GM12878 (cell line): ENCODE measurements around the gene BANP. TPM values are rescaled to one million over a fixed set of nuclear protein-coding genes. Genes with fewer than 3 reads are reported as not detected.

ENCODE experiments used
- ATAC-seq: fragments of 200-7000 bp; cut with Tn5 transposase; 3 replicates; pipeline ENCODE4 v1.9.1; 2020; ENCODE audit warnings: mild to moderate bottlenecking, moderate library complexity
- BruUV-seq: library from RNA; stranded (reverse); fragments of 400-500 nt; replicated peaks from 2 replicates; lab custom pipeline; 2021; lab: Mats Ljungman, UMichigan
- CTCF ChIA-PET: fragments of 300-600 bp; sonication (Branson Sonifier 250); formaldehyde crosslinking; extraction: SDS; loops from one replicate; lab custom pipeline; 2021; ENCODE audit warnings: inconsistent platforms; lab: Yijun Ruan, JAX
- POLR2A ChIA-PET: fragments of 350-600 bp; formaldehyde crosslinking; extraction: SDS; loops from one replicate; lab custom pipeline; 2021; ENCODE audit warnings: inconsistent platforms; lab: Charles Lee
- RAD21 ChIA-PET: fragments of 300-600 bp; sonication (Branson Sonifier 250); formaldehyde crosslinking; loops from one replicate; lab custom pipeline; 2023; ENCODE audit warnings: antibody characterized with exemption; ENCODE audit not compliant: unreplicated experiment; lab: Charles Lee
- SMC1A ChIA-PET: fragments of 300-600 bp; sonication (Branson Sonifier 250); formaldehyde crosslinking; loops from one replicate; lab custom pipeline; 2023; ENCODE audit not compliant: unreplicated experiment, uncharacterized antibody; lab: Charles Lee
- DNase-seq: peaks from one replicate; pipeline ENCODE4 v3.0.0-alpha.2; 2011; ENCODE audit warnings: low read depth, low spot score
- FAIRE-seq: peaks from 3 replicates; lab custom pipeline; 2011; peaks lifted over from hg19 to GRCh38; lab: Jason Lieb, UNC
- H2AFZ ChIP-seq: 2 replicates; pipeline ENCODE4 v1.6.0; 2011; ENCODE audit warnings: low read depth, low read length, control low read depth; ENCODE audit not compliant: control insufficient read depth
- H3K27ac ChIP-seq: 2 replicates; pipeline ENCODE4 v1.5.1; 2011; ENCODE audit warnings: control low read depth; ENCODE audit not compliant: control insufficient read depth, insufficient read depth
- H3K27me3 ChIP-seq, 2 experiments: replicated peaks in 1 of 2; 2 replicates each; pipeline versions ENCODE4 v1.6.0 to v1.6.1; 2011; ENCODE audit warnings: low read length in 1 of 2; ENCODE audit not compliant: control insufficient read depth in 2 of 2, insufficient read depth in 2 of 2
- H3K36me3 ChIP-seq, 2 experiments: 2 replicates each; pipeline ENCODE4 v1.5.1; 2011; ENCODE audit warnings: low read length in 1 of 2; ENCODE audit not compliant: control insufficient read depth in 2 of 2, insufficient read depth in 2 of 2
- H3K4me1 ChIP-seq: 2 replicates; pipeline ENCODE4 v1.6.1; 2011; ENCODE audit warnings: mild to moderate bottlenecking, low read length, moderate library complexity, mixed read lengths; ENCODE audit not compliant: control insufficient read depth, insufficient read depth
- H3K4me2 ChIP-seq: 2 replicates; pipeline ENCODE4 v1.6.0; 2011; ENCODE audit warnings: control low read depth; ENCODE audit not compliant: control insufficient read depth, insufficient read depth
- H3K4me3 ChIP-seq: fragments of 200-600 bp; sonication (generic); 2 replicates; pipeline ENCODE4 v1.5.1; 2016
- H3K79me2 ChIP-seq: 2 replicates; pipeline ENCODE4 v1.6.0; 2011; ENCODE audit warnings: low read length; ENCODE audit not compliant: control insufficient read depth, insufficient read depth
- H3K9ac ChIP-seq: 2 replicates; pipeline ENCODE4 v1.8.0; 2011; ENCODE audit warnings: low read length, control low read depth, mixed read lengths; ENCODE audit not compliant: control insufficient read depth, insufficient read depth
- H3K9me3 ChIP-seq: replicated peaks from 3 replicates; pipeline ENCODE4 v1.5.1; 2011; ENCODE audit warnings: mild to moderate bottlenecking, low read length; ENCODE audit not compliant: control insufficient read depth, insufficient read depth
- H4K20me1 ChIP-seq: 2 replicates; pipeline ENCODE4 v1.6.0; 2011; ENCODE audit not compliant: control insufficient read depth, insufficient read depth
- GATAD2B ChIP-seq: fragments of 450-650 bp; conservative IDR thresholded peaks from 2 replicates; pipeline ENCODE4 v1.6.1; 2017; ENCODE audit warnings: low read depth, mild to moderate bottlenecking, moderate library complexity
- HDGF ChIP-seq: fragments of 450-650 bp; IDR thresholded peaks from 2 replicates; pipeline ENCODE4 v1.6.1; 2016; ENCODE audit warnings: antibody characterized with exemption
- MTA3 ChIP-seq: IDR thresholded peaks from 2 replicates; pipeline ENCODE4 v1.6.1; 2012; ENCODE audit warnings: low read length, inconsistent platforms, borderline replicate concordance
- PKNOX1 ChIP-seq: fragments of 450-650 bp; IDR thresholded peaks from 2 replicates; pipeline ENCODE4 v1.6.1; 2016; ENCODE audit warnings: mild to moderate bottlenecking
- POLR2AphosphoS5 ChIP-seq: IDR thresholded peaks from 2 replicates; pipeline ENCODE4 v1.6.1; 2011; ENCODE audit warnings: mild to moderate bottlenecking, low read length, inconsistent platforms
- RAD21 ChIP-seq: IDR thresholded peaks from 2 replicates; pipeline ENCODE4 v1.6.1; 2011; ENCODE audit warnings: mild to moderate bottlenecking, low read depth, low read length, moderate library complexity; ENCODE audit not compliant: insufficient read depth
- RUNX3 ChIP-seq: IDR thresholded peaks from 2 replicates; pipeline ENCODE4 v1.6.1; 2012; ENCODE audit warnings: low read length, inconsistent platforms
- SKIL ChIP-seq: fragments of 450-650 bp; IDR thresholded peaks from 2 replicates; pipeline ENCODE4 v1.6.1; 2017; ENCODE audit warnings: mild to moderate bottlenecking, low read depth, inconsistent platforms; ENCODE audit not compliant: poor library complexity, severe bottlenecking
- SMARCA5 ChIP-seq: fragments of 450-650 bp; IDR thresholded peaks from 2 replicates; pipeline ENCODE4 v1.6.1; 2017; ENCODE audit warnings: mild to moderate bottlenecking
- TARDBP ChIP-seq: IDR thresholded peaks from 2 replicates; pipeline ENCODE4 v1.6.1; 2016; ENCODE audit warnings: borderline replicate concordance
- TCF3 ChIP-seq: IDR thresholded peaks from 2 replicates; pipeline ENCODE4 v1.6.1; 2012; ENCODE audit warnings: low read depth, mild to moderate bottlenecking, low read length, borderline replicate concordance; ENCODE audit not compliant: insufficient read depth
- ZBED1 ChIP-seq: IDR thresholded peaks from 2 replicates; pipeline ENCODE4 v1.6.1; 2016; ENCODE audit warnings: borderline replicate concordance
- ZNF274 ChIP-seq: IDR thresholded peaks from one replicate; pipeline ENCODE4 v1.8.0; 2011; ENCODE audit not compliant: insufficient read length, insufficient read depth
- WGBS: methylation state at CpG from one replicate; pipeline ENCODE4 v1.1.6; 2016; ENCODE audit warnings: low lambda C conversion rate; ENCODE audit not compliant: insufficient replicate concordance, insufficient coverage; ENCODE audit errors: missing lambda C conversion rate; 5-methylcytosine and 5-hydroxymethylcytosine counted together
- in situ Hi-C: fragments of 300-500 bp; cut with MboI; formaldehyde crosslinking; loops from 9 replicates; pipeline ENCODE4 v1.14.3; 2018; ENCODE audit warnings: mixed read lengths
- intact Hi-C: fragments of 100-400 bp; cut with micrococcal nuclease; formaldehyde crosslinking; loops from one replicate; pipeline ENCODE4 v1.14.2; 2022; ENCODE audit not compliant: unreplicated experiment
- polyA plus RNA-seq, 11 experiments: library from polyadenylated mRNA; depleted of rRNA in 4 of 11; unstranded in 6 of 11; stranded (reverse) in 5 of 11; fragments of >200 nt; fragmentation: Nextera tagmentation in 4 of 11; fragmentation: Illumina TruSeq in 1 of 11; extraction: Ambion mirVana in 4 of 11; extraction: Trizol in 1 of 11; gene quantifications; 1 replicate in 1 of 11; 2 replicates in 10 of 11; pipeline versions ENCODE4 v1.2.1 to v1.2.3, GENCODE V29; 2011 to 2016; ENCODE audit warnings: inconsistent platforms in 2 of 11, missing spikeins in 2 of 11, low read depth in 1 of 11
- total RNA-seq, 4 experiments: library from RNA; depleted of rRNA in 3 of 4; stranded (reverse); fragments of >200 nt in 3 of 4; fragmentation: Illumina TruSeq in 1 of 4; extraction: Trizol in 1 of 4; gene quantifications; 2 replicates each; pipeline versions ENCODE4 v1.2.1 to v1.2.3, GENCODE V29; 2013 to 2021
- TF ChIP-seq, protein P1 (sequence below): fragments of 450-650 bp; conservative IDR thresholded peaks from 2 replicates; pipeline ENCODE4 v1.6.1; 2017; ENCODE audit warnings: mild to moderate bottlenecking, moderate library complexity
- TF ChIP-seq, protein P2 (sequence below): fragments of 450-650 bp; IDR thresholded peaks from 2 replicates; pipeline ENCODE4 v1.6.1; 2017; ENCODE audit warnings: mild to moderate bottlenecking, moderate library complexity

The BANP gene
- total and polyA plus RNA-seq, 10 of the 15 experiments (the other 5 are each of a cell fraction or from before 2014, with no cell fraction given): 3.9 to 21.9 (median 12.2) TPM

DNA sequence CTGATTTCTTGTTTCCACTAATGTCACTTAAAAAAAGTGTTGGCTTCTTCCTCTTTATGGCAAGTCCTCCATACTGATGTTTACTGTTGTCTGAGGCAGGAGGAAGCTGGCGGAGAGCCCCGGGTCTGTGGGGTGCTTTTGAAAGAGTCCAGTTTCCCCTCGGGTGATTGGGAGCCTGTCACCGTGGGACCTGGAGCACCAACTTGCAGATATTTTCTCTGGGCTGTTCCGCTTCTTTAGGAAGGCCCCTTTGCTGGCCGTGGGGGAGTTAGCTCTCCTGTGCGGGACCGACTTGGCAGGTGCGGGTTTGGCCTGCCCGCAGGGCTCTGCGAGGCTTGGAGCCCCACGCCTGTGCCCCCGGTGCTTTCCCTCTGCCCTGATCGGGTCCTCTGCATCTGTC lies 3.1 kb downstream of the BANP start:
- Histone ChIP-seq H2AFZ (no peak overlapping the region), H3K4me3 (no peak overlapping the region), H3K9ac (0 out of 2 replicates have a peak overlapping the region, but pooled peaks have one; percentile 1), H3K9me3 (no peaks in the 10 kb centered on the region), H3K4me1 (peaks cover 23% of the 10 kb centered on the region), H3K79me2 (peaks cover 73% of the 10 kb centered on the region), H4K20me1 (no peaks in the 10 kb centered on the region), H3K36me3 (peaks cover 0 to 8% of the 10 kb centered on the region in 2 experiments; a peak in 2 of 4 replicates), H3K27ac (no peak overlapping the region; the same call in 1 of the 2 replicates), H3K4me2 (0 out of 2 replicates have a peak overlapping the region, but pooled peaks have one; percentile 39), H3K27me3 (no peaks in the 10 kb centered on the region)
- in situ Hi-C loops: loop anchor here (25.0 kb wide), 1 partner anchor 483 kb away; no protein-coding TSS in a partner anchor
- no peak for DNase-seq
- RAD21 ChIA-PET: interaction anchor here (1.2 kb wide), 1 partner anchor 176 kb away, joined by 5 read pairs; no protein-coding TSS in a partner anchor
- ATAC-seq: no peak
- WGBS: 80% methylated on average over 14 of the region's 14 CpGs
- POLR2A ChIA-PET: interaction anchor here (1.4 kb wide), 1 partner anchor 29 kb away, joined by 3 read pairs; no protein-coding TSS in a partner anchor
- no TSS peak for BruUV-seq
- SMC1A ChIA-PET: no interaction called here
- TF ChIP-seq SKIL (no peak), ZBED1 (no peak), POLR2AphosphoS5 (no peak), HDGF (no peak), TARDBP (no peak), RUNX3 (no peak), ZNF274 (no peak), SMARCA5 (no peak), TCF3 (no peak), RAD21 (no peak), MTA3 (no peak), PKNOX1 (no peak), GATAD2B (no peak)
- TF ChIP-seq, protein P1, sequence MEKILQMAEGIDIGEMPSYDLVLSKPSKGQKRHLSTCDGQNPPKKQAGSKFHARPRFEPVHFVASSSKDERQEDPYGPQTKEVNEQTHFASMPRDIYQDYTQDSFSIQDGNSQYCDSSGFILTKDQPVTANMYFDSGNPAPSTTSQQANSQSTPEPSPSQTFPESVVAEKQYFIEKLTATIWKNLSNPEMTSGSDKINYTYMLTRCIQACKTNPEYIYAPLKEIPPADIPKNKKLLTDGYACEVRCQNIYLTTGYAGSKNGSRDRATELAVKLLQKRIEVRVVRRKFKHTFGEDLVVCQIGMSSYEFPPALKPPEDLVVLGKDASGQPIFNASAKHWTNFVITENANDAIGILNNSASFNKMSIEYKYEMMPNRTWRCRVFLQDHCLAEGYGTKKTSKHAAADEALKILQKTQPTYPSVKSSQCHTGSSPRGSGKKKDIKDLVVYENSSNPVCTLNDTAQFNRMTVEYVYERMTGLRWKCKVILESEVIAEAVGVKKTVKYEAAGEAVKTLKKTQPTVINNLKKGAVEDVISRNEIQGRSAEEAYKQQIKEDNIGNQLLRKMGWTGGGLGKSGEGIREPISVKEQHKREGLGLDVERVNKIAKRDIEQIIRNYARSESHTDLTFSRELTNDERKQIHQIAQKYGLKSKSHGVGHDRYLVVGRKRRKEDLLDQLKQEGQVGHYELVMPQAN: no peak
- TF ChIP-seq, protein P2, sequence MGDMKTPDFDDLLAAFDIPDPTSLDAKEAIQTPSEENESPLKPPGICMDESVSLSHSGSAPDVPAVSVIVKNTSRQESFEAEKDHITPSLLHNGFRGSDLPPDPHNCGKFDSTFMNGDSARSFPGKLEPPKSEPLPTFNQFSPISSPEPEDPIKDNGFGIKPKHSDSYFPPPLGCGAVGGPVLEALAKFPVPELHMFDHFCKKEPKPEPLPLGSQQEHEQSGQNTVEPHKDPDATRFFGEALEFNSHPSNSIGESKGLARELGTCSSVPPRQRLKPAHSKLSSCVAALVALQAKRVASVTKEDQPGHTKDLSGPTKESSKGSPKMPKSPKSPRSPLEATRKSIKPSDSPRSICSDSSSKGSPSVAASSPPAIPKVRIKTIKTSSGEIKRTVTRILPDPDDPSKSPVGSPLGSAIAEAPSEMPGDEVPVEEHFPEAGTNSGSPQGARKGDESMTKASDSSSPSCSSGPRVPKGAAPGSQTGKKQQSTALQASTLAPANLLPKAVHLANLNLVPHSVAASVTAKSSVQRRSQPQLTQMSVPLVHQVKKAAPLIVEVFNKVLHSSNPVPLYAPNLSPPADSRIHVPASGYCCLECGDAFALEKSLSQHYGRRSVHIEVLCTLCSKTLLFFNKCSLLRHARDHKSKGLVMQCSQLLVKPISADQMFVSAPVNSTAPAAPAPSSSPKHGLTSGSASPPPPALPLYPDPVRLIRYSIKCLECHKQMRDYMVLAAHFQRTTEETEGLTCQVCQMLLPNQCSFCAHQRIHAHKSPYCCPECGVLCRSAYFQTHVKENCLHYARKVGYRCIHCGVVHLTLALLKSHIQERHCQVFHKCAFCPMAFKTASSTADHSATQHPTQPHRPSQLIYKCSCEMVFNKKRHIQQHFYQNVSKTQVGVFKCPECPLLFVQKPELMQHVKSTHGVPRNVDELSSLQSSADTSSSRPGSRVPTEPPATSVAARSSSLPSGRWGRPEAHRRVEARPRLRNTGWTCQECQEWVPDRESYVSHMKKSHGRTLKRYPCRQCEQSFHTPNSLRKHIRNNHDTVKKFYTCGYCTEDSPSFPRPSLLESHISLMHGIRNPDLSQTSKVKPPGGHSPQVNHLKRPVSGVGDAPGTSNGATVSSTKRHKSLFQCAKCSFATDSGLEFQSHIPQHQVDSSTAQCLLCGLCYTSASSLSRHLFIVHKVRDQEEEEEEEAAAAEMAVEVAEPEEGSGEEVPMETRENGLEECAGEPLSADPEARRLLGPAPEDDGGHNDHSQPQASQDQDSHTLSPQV: no peak
- intact Hi-C loops: loop anchor here (5.0 to 10.0 kb wide), 2 partner anchors 90 to 177 kb away; no protein-coding TSS in a partner anchor
- CTCF ChIA-PET: interaction anchor here (1.6 kb wide), 1 partner anchor 17 kb away, joined by 3 read pairs; no protein-coding TSS in a partner anchor
- no peak for FAIRE-seq
